HT-29 (cell line): Measurements from ENCODE around the gene NMRK2. TPM values are rescaled to one million over a fixed set of nuclear protein-coding genes. Genes with fewer than 3 reads are reported as not detected.
"Not testable (repeated sequence)": the region's sequence is repeated elsewhere in the genome, so short reads cannot be mapped to it uniquely, and the experiment has no call there.

Experiments used
- DNase-seq: peaks from one replicate; pipeline ENCODE4 v3.0.0-alpha.2; 2015; ENCODE audit warnings: low spot score
- total RNA-seq: library from RNA; depleted of rRNA; stranded (reverse); fragments of >200 nt; shearing (Covaris generic); gene quantifications from 2 replicates; pipeline ENCODE4 v1.2.3, GENCODE V29; 2014

NMRK2 gene
- total RNA-seq, 1 experiment from 2014 or later: not detected

GRCh38 chr19:3936506-3937442 is 3.9 kb downstream of the NMRK2 start:
- DNase-seq: no peak

DNA sequence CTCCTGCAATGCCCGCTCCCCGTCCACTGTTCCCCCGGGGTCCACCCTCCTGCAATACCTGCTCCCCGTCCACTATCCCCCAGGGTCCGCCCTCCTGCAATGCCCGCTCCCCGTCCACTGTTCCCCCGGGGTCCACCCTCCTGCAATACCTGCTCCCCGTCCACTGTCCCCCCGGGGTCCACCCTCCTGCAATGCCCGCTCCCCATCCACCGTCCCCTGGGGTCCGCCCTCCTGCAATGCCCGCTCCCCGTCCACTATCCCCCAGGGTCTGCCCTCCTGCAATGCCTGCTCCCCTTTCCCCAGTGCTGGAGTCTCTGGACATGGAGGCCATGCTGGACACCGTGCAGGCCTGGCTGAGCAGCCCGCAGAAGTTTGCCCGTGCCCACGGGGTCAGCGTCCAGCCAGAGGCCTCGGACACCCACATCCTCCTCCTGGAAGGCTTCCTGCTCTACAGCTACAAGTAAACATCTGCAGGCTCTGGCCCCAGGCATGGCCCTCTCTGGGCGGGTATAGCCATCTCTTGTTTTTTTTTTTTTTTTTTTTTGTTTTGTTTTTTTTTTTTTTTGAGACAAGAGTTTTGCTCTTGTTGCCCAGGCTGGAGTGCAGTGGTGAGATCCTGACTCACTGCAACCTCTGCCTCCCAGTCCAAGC is 5.6 kb downstream of the NMRK2 start:
- not testable (repeated sequence) for DNase-seq

- no peak for DNase-seq
These were observed 10.0 kb downstream of the NMRK2 start for GRCh38 chr19:3942790-3943409.

GRCh38 chr19:3944018-3944721 is 11.3 kb downstream of the NMRK2 start:
- no peak for DNase-seq

DNA sequence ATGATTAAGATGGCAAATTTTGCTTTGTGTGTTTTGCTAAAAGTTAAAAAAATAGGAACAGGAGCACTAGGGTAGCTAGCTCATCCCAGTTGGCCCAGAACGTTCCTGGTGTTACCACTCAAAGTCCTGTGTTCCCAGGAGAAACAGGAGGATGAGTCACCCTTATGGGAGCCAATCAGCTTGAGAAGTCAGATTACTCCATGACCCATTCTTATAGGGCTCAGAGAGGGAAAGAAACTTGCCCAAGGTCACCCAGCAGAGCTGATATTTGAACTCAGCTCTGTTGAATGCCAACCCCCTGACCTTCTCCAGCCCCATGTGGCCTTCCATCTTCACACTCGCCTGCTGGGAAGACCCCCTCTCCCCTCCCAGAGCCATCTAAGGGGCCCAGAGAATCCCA is 13.0 kb downstream of the NMRK2 start:
- DNase-seq: no peak

DNA sequence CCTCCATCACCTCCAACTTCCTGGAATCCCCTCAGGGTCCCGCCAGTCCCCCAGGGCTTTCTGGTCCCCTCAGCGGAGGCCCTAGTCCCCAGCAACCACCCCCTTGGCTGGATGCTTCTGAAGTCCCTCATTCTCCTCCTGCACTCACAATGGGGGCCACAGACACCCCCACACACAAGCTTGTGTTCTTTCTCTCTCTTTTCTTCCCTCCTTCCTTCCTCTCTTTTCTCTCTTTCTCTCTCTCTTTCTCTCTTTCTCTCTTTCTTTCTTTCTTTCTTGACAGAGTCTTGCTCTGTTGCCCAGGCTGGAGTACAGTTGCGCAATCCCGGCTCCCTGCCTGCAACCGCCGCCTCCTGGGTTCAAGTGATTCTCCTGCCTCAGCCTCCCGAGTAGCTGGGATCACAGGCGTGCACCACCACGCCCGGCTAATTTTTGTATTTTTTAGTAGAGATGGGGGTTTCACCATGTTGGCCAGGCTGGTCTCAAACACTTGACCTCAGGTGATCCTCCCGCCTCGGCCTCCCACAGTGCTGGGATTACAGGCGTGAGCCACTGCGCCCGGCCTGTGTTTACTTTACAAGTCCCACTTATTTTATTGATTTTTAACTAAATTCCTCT is 14.6 kb downstream of the NMRK2 start:
- not testable (repeated sequence) for DNase-seq

DNA sequence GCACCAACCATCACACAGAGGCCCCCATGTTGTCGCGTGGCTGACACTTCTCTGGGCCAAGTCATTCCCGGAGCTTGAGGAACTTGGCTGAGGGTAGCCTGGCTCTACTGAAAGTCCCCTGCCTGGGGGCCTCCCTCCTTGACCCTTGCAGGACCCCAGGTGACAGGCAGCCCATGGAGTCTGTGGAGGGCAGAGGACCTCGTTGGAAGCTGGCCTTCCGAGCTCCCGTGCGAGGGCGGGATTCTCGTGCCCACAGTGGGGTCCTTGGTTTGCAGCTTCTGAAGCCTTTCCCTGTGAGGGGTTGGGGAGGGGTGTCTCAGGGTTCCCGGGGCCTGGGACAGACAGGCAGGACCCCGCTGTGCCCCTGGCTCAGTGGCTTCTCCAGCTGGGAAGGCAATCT is 16.4 kb downstream of the NMRK2 start:
- no peak for DNase-seq

DNA sequence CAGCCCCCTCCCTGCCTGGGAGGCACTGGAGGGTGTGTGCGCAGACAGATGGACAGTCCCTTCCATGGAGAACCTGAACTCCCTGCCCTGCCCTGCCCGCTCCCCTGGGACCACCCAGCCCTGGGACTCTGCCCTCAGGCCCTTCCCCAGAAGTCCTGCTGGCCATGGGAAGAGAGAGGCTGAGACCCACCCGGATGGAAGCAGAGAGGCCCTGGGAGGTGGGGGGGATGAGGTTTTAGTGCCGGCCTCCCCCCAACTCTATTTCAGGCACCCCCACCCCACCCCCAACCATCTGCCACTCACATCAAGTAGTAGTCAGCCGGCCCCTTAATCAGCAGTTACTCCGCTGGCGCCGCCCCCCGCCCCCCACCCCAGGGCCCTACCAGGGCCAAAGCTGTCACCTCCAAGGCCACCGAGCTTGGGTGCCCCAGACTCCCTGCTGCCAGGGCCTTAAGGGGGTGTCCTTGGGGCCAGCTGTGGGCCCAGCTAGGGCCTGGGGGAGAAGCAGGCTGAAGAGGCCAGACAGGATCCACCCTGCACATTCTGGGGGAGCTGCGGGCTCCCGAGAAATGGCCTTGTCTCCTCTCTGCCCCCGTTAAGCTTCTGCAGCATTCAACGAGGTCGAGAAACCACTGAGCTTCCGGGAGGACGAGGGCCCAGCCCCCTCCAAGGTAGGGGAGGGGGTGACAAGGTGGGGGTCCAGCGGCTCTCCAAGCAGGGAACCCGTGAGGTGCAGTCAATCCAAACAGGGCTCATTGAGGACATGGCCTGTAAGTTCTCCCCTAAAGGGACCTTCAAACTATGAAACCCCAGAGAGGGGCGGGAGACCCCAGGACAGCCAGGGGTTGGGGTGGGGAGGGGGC is 17.4 kb downstream of the NMRK2 start:
- no peak for DNase-seq

- no peak for DNase-seq
These were observed 18.3 kb downstream of the NMRK2 start for GRCh38 chr19:3950871-3951861.

DNA sequence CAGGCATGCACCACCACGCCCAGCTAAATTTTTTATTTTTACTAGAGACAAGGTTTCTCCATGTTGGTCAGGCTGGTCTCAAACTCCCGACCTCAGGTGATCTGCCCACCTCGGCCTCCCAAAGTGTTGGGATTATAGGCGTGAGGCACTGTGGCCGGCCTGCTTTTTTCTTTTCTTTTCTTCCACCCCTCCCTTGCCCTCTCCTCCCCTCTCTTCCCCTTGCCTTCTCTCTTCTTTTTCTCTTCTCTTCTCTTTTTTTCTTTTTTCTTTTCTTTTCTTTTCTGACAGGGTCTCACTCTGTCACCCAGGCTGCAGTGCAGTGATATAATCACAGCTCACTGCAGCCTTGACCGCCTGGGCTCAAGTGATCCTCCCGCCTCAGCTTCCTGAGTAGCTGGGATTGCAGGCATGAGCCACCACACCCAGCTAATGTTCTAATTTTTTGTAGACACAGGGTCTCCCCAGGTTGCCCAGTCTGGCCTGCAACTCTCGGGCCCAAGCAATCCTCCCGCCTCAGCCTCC is 19.9 kb downstream of the NMRK2 start:
- not testable (repeated sequence) for DNase-seq

DNA sequence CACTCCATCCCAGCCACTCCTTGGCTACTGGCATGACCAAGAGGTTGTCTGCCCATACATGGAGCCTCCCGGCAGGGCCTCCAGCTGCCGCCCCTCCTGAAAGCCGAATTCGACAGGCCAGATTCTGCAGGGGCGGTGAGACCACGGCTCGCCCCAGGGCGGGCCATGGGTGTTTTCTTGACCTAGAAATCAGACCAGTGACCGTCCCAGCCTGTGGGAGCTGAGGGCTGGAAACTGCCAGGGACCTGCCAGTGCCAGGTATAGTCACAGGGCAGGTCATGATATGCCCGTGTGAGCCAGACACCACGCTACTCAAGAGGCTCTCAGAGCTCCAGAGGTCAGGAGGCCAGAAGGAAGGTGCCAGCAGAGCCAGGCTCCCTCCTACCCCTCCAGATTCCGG is 21.2 kb downstream of the NMRK2 start:
- DNase-seq: no peak

GRCh38 chr19:3955276-3955675 is 22.4 kb downstream of the NMRK2 start:
- DNase-seq: not testable (repeated sequence)

DNA sequence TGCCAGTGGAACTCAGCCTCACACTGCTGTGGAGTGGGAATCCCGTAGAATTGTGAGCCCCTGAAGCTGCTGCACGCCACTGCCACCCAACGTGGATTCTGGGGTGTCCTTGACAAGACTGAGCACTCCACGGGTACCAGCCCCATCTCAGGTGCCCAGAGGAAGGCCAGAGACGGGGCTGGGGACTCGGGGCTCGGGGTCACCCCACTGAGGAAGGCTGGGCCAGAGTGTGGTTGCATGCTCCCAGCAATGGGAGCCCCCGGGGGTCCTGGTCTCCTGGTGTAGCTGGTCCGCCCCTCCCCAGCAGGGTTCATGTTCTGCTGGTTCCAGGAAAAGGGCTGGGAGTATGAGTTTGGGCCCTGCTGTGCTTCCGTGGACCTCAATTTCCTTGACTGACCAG is 22.8 kb downstream of the NMRK2 start:
- no peak for DNase-seq

GRCh38 chr19:3958836-3959765 is 26.2 kb downstream of the NMRK2 start:
- DNase-seq: no peak

DNA sequence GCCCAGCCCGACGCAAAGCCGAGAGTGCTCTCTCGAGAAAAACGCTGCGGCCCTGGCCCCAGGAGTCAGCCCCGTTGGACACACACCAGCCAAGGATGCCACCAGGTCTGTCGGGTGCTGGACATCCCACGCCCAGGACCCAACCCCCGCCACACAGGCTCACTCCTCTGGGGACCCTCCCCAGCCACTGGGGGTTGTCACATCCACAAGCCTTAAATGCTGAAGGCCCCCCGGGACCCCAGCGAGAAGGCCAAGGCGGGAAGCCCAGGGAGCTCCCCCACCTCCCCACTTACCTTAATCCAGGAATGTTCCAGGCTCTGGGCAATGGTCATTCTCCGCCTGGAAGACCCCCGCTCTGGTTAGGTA is 26.9 kb downstream of the NMRK2 start:
- DNase-seq: no peak

DNA sequence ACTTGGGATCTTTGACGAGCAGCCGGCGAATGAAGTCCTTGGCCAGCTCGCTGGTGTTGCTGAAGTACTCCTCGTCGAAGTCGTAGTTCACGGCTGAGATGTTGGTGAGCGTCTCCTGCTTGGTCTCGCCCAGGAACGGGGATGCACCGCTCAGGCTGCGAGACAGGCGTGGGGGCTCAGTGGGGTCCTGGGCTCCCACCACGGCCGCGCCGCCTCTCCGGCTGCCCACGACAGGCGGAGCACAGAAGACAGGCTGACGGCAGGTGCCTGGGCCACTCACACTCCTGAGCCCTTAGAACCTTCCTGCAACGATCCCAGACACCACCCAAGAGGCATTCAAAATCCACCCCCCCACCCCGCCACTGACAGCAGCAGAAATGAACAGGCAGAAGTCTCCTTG is 28.1 kb downstream of the NMRK2 start:
- DNase-seq: no peak

- DNase-seq: no peak
These were observed 30.8 kb downstream of the NMRK2 start for GRCh38 chr19:3963458-3964255.
